T follicular helper cell (primary cell): ENCODE measurements around the gene CDH13.
A peak's percentile ranks its signal among the peaks of the same experiment; 100 is the strongest.

Experiments used
- DNase-seq: peaks from one replicate; pipeline ENCODE4 v3.0.0-alpha.2; 2020; ENCODE audit warnings: low read depth

The CDH13 gene

GRCh38 chr16:83806036-83806435 lies 1179.3 kb downstream of the CDH13 start:
- no peak for DNase-seq

DNA sequence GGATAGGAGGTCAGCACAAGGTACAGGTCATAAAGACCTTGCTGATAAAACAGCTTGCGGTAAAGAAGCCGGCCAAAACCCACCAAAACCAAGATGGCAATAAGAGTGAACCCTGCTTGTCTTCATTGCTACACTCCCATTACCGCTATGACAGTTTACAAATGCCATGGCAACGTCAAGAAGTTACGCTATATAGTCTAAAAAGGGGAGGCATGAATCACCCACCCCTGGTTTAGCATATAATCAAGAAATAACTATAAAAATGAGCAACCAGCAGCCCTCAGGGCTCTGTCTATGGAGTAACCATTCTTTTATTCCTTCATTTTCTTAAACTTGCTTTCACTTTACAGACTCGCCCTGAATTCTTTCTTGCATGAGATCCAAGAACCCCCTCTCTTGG lies 1180.0 kb downstream of the CDH13 start:
- no peak for DNase-seq

GRCh38 chr16:83807327-83807709 lies 1180.5 kb downstream of the CDH13 start:
- no peak for DNase-seq

DNA sequence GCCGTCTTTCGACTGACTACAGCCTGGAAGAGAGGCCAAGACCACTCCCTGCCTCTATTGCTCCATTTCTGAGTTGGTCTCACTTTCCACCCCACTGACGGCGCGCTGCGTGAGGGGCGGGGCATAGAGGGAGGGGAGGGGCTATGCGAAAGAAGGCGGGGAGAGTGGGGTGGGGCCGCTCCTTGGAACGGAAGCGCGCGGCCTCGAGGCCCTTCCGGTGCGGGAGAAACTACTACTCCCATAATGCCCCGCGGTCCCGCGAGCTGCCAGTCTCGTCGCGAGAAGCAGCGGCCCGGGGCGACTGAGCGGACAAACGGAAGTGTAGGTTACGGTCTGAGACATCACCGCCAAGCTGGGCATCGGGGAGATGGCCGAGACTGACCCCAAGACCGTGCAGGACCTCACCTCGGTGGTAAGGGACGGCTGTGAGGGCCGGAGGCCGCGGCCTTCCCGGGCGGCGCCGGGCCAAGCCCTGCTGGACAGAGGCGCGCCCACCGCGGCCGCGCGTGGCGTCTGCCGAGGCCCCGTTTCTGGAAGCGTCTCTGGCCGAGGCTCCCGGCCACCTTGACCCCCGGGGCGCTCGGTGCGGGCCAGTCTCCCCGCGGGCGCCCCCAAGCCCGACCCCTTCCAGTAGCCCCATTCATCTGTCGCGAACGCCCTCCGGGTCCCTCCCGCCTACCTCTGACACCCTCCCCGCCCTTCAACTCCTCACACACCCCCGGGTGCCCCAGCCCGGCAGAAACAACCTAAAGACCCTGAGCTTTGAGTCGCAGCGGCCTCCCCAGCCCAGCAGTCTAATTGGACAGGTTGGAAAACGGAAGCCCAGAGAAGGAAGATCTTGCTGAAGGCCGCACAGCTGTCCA lies 1181.2 kb downstream of the CDH13 start, which contains the start of gene HSBP1:
Gene HSBP1 (plus strand): TSS at position 269 of the 863 bp plus-strand sequence. CDS start 99 bp downstream, at position 368.
- DNase-seq: peak; percentile 87

DNA sequence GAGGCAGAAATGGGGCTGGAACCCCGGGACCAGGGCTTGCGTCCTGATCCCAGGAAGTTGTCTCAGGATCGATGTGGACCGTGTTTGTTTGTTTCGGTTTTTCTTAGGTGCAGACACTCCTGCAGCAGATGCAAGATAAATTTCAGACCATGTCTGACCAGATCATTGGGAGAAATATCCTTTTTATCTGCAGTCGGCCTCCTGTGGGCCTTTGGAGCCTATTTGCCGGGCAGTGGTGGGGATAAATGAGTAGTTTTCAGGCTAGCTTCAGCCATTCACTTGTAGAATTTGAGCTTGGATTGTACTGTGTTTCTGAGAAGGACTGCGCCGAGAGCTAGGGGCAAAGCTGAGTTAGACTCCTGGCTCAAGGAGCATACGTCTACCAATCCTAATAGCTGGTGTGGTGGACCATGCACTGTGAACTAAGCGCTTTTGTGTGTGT lies 1181.8 kb downstream of the CDH13 start:
- no peak for DNase-seq

DNA sequence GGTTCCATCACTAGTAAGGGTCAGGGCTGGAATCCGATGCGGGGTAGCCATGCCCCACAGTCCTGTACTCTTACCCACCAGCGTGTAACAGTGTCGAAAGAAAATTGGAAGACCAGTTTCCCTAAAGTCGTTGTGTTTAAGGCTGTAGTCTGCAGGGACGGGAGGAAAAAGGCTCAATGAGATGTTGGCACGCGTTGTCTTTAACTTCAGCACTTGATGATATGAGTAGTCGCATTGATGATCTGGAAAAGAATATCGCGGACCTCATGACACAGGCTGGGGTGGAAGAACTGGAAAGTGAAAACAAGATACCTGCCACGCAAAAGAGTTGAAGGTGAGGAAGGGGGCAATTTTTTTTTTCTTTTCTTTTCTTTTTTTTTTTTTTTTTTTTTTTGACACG lies 1182.3 kb downstream of the CDH13 start:
- no peak for DNase-seq

DNA sequence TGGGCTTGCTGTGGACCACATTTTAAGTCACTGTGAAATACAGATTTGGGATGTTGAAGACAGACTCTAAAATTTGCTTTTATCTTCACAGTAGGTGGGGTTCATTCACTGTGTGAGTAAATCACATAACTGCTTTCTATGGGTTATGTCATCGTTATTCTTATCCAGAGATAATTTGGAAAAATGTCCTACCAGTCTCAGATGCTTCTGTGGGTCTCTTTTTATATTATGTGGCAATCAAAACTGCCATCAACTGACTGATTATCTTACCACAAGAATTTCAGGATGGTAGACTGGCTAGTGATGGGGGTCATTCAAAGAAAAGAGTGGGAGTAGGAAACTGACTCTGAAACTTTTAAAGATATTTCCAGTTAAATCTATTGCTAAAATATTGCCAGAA lies 1184.1 kb downstream of the CDH13 start:
- DNase-seq: no peak

DNA sequence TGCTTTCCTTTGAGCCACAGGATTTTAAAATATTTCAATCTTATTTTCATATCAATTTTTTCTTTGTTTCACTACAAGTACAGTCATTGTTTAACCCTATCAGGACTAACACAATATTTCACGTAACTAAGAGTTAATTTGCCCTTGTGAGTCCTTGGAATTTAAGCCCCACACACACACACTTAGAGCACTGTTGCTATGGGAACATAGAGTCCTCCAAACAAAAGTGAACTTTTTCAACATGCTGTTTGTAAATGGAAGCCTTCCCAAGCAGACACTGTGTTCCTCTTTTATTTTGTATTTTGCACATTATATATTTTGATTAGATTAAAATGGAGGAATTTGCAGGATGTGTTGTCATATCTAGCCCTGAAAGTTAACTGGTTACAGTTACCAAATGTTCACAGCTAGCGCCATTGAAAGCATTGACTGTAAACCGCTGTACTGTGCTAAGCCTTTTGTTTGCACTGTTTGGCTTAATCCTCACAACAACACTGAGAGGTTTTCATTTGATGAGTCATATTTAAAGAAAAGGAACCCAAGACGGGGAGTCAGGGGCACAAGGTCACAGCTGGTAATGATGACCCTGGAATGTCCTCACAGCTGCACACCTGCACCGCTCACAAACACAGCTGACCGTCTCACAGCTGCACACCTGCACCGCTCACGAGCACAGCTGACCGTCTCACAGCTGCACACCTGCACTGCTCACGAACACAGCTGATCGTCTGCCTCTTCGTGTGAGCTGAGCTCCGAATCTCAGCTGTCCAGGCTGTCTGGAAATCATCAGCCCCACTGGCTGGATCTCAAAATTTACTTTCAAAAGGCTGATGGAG lies 1187.3 kb downstream of the CDH13 start:
- DNase-seq: no peak

DNA sequence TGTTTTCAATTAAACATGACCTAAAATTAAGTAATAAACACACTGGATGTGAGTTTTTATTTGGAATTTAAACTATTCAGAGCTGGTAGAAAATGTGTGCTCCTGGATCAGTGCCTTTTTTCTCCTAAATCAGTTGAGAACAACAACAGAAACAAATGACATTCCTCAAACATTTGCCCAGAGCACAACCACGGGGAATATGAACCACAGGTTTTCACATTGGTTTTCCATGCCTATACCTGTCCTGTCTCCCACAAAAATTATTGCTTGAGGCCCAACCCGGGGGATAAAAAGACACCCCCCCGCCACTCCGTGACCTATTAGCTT lies 1187.9 kb downstream of the CDH13 start:
- no peak for DNase-seq

DNA sequence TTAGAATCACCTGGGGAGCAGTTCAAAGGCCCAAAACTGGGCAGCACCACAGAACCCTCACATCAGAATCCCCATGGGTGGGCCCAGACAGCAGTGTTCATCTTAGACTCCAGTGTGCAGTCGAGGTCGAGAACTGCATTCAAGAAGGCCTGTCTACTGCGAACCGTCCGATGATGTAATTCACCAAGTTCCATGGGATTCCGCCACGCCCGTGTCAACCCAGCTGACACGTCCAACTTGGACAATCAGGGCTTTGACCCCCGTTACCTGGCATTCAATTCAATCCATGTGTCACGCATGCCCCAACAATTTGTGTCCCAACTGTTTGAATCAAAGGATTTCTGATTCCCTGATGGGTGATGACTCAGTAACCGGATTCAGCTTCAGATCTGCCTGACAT lies 1190.3 kb downstream of the CDH13 start:
- no peak for DNase-seq

GRCh38 chr16:83818276-83818675 lies 1191.5 kb downstream of the CDH13 start:
- no peak for DNase-seq

DNA sequence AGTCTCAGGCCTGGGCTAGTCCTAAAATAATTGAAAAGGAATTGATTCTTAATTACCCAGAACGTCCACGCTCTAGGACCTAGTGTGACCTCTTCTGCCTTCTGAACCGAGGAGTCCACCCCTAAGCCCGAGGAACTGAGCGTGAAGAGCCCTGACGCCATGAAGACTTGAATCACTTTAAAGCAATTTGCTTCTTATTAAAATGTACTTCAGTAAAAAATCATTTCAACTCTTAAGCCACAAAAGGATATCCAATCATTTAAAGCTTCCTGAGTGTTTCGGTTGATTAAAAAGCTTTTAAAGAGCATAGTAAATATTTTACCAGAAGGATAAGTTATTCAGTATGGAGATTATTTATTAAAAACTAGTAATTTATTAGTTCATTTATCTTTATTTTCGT lies 1192.6 kb downstream of the CDH13 start:
- no peak for DNase-seq

DNA sequence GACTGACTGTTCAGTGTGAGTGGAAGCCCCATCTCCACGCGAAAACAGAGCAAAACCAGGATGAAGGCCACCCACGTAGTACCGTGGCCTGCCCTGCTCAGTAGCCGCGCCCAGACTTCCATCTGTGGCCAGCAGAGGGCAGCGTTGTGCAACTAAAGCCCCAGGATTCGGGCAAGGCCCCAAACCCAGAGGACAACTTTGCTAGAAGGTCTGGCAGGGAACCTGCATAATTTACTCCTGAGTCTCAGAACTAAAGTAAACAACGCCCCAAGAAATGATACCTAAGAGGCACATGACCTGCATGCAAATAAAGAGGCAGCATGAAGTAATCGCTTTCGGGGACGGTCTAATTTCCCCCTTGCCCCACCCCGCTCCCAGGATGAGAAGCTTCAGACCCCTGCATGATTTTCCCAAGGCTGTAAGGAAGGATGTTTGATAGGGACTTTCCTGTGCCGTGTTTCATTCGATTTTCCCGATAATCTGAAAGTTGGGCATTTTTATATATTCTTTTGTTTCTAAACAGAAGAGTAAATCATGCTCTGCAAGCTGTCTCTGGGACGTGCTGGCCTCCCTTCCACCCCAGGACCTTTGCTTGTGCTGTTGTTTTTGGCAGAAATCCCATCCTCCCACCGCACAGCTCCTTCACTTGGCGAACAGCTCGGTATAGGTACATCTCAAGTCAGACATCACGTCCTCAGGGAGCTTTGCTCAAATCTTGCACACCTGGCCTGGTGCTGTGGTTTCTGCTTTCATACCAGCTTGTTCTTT lies 1199.6 kb downstream of the CDH13 start:
- DNase-seq: peak; percentile 59

- no peak for DNase-seq
Observed at GRCh38 chr16:83830091-83830768, 1203.5 kb downstream of the CDH13 start.

GRCh38 chr16:83830769-83831455 lies 1204.1 kb downstream of the CDH13 start:
- no peak for DNase-seq

DNA sequence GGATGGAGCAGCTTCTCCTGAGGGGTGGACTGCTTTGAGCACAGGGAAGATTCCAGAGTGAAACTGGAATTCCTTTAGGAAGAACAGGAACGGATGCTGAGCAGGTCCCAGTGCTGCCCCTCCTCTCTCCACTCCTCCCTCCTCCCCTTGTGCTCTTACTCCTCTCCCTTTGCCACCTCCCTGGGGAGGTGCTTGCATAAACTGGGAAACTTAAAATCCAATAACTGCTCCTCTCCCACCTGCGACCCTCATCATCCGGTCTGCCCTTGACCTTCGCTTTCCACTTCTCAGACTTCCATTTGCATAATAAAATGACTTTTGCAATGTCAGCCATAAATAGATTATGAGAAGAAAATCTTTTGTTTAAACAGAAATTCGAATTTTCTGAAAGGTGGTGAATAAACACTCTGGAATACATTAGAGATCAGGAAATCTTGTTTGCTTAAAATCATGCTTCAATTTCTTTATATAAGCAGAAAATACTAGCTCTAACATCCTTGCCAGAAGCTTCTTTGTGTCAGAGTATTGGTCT lies 1204.8 kb downstream of the CDH13 start:
- no peak for DNase-seq

DNA sequence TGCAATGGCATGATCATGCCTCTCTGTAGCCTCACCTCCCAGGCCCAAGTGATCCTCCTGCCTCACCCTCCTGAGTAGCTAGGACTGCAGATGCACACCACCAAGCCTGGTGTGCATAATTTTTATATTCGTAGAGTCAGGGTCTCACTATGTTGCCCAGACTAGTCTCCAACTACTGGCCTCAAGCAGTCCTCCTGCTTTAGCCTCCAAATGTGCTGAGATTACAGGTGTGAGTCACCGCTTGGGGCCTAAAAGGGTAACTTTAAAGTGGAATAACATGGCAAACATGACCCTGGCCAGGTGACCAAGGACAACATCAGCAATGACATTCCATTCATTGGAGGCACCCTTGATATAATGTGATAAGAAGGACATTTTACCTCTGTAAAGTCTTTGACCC lies 1207.2 kb downstream of the CDH13 start:
- DNase-seq: no peak

GRCh38 chr16:83835586-83836566 lies 1209.1 kb downstream of the CDH13 start:
- no peak for DNase-seq

DNA sequence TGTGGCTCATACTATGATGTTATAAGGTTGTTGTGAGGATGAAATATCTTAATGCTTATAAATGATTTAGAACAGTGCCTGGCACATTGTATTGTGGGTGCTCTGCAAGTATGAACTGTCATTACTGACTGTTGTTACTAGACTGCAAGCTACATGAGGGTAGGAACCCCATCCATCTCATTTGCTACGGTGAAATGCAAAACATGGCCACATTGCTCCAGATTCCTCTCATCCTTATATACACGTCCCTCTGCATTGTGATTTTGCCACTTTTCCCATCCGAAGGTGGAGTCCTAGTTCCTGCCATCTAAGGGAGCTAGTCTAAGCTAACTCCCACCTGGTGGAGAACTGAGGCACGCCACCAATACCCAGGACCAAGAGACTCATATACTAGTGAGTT lies 1210.8 kb downstream of the CDH13 start:
- DNase-seq: no peak

- DNase-seq: no peak
Observed at GRCh38 chr16:83838151-83838550, 1211.4 kb downstream of the CDH13 start.
